Measurements from ENCODE around the gene DNAJC3. TPM values are rescaled to one million over a fixed set of nuclear protein-coding genes. Genes with fewer than 3 reads are reported as not detected.

DNAJC3 gene
- total and polyA plus RNA-seq, 2 of the 8 experiments (the other 6 are each of a cell fraction or from before 2014, with no cell fraction given): 4.3 to 24.1 TPM

- Histone ChIP-seq H3K14ac (ENCODE audit: insufficient read length) (no peak overlapping the region), H3K56ac (replicated peaks; ENCODE audit: insufficient read length, low read depth, low read length) (no peak overlapping the region), H3K4ac (replicated peaks; ENCODE audit: insufficient read length, low read depth, low read length) (no peak overlapping the region), H3K79me1 (ENCODE audit: low read depth, low read length) (peaks cover 14% of the 10 kb centered on the region; the same call in 1 of the 2 replicates), H3K27me3 (replicated peaks in 1 of 4; ENCODE audit: control insufficient read depth in 3 of 4, extremely low read depth in 1 of 4, insufficient read depth in 3 of 4, low read length in 3 of 4) (no peaks in the 10 kb centered on the region), H4K91ac (replicated peaks; ENCODE audit: insufficient read length, low read length) (no peak overlapping the region), H3K9me3 (ENCODE audit: insufficient read depth in 2 of 2, low read depth in 1 of 2, low read length in 1 of 2) (peaks cover 0 to 2% of the 10 kb centered on the region in 2 experiments; a peak in 1 of 4 replicates), H3K4me2 (ENCODE audit: insufficient read depth in 1 of 2, low read depth in 2 of 2, low read length in 2 of 2) (no peak overlapping the region), H2BK15ac (ENCODE audit: low read length) (0 out of 2 replicates have a peak overlapping the region, but pooled peaks have one; percentile 53), H2BK20ac (ENCODE audit: low read length) (no peak overlapping the region), H4K8ac (ENCODE audit: extremely low read depth, insufficient read depth, low read length) (no peak overlapping the region), H4K20me1 (replicated peaks in 1 of 2; ENCODE audit: control insufficient read depth in 1 of 2, insufficient read depth in 2 of 2, low read length in 2 of 2) (peaks cover 0 to 1% of the 10 kb centered on the region in 2 experiments), H2BK120ac (replicated peaks; ENCODE audit: low read depth, low read length) (no peak overlapping the region), H2BK12ac (ENCODE audit: low read depth, low read length) (no peak overlapping the region), H3K4me3 (ENCODE audit: extremely low read depth in 1 of 4, insufficient read depth in 2 of 4, low read depth in 3 of 4, low read length in 4 of 4) (no peak overlapping the region), H3K36me3 (ENCODE audit: control insufficient read depth in 2 of 4, insufficient read depth in 4 of 4, low read length in 3 of 4) (no peaks in the 10 kb centered on the region), H3K9ac (replicated peaks in 1 of 4; ENCODE audit: extremely low read depth in 1 of 4, low read depth in 3 of 4, low read length in 3 of 4) (no peak overlapping the region), H3K79me2 (ENCODE audit: control insufficient read depth in 1 of 2, insufficient read depth in 2 of 2, low read length in 2 of 2) (peaks cover 2 to 25% of the 10 kb centered on the region in 2 experiments; a peak in 2 of 4 replicates), H3K18ac (ENCODE audit: extremely low read depth, low read length) (no peak overlapping the region; the same call in 1 of the 2 replicates), H3K4me1 (replicated peaks in 1 of 4; ENCODE audit: control insufficient read depth in 3 of 4, insufficient read depth in 4 of 4, low read length in 3 of 4) (0 out of 7 replicates have a peak, but pooled peaks cover 0 to 3% (median 0%) of the 10 kb centered on the region in 4 experiments), H2AFZ (ENCODE audit: low read length) (no peak overlapping the region), H2BK5ac (ENCODE audit: low read depth, low read length) (no peak overlapping the region), H3K23me2 (ENCODE audit: low read depth, low read length) (0 out of 2 replicates have a peak, but pooled peaks cover 2% of the 10 kb centered on the region), H2AK5ac (ENCODE audit: low read depth, low read length) (no peak overlapping the region), H3K23ac (ENCODE audit: insufficient read length) (no peak overlapping the region), H3K27ac (ENCODE audit: low read depth, low read length) (no peak overlapping the region), H4K5ac (ENCODE audit: insufficient read length, low read depth, low read length) (no peak overlapping the region)
- TF ChIP-seq SRF (IDR thresholded peaks at IDR 0.05; ENCODE audit: low read depth, low read length) (peak; percentile 60; the same call in 1 of the 2 replicates), EGR1 (IDR thresholded peaks at IDR 0.05; ENCODE audit: borderline replicate concordance, low read depth, low read length) (no peak)
- WGBS, 2 experiments (ENCODE audit: extremely low coverage in 1 of 2, insufficient coverage in 1 of 2, insufficient read length in 1 of 2, insufficient replicate concordance in 2 of 2, low coverage in 1 of 2, low lambda C conversion rate in 2 of 2, missing lambda C conversion rate in 1 of 2): 91% methylated on average over 3 of the region's 3 CpGs; no CpG with 5 or more reads in 1 of the 2 experiments
- FAIRE-seq: no peak
- POLR2A ChIA-PET (ENCODE audit: partially characterized antibody): no interaction called here
- CTCF ChIA-PET (ENCODE audit: partially characterized antibody): no interaction called here
- no peak for DNase-seq (ENCODE audit: low read depth in 1 of 2, low spot score in 2 of 2)
Measured at GRCh38 chr13:95743192-95743591, 66.3 kb downstream of the DNAJC3 start.
